Hepatocyte (in vitro differentiated cells): ENCODE results near the gene UMAD1.

Experiments used
- EZH2 ChIP-seq: fragments of 200-600 bp; sonication (generic); IDR thresholded peaks from 2 replicates; pipeline ENCODE4 v1.6.1; 2016; ENCODE audit warnings: antibody characterized with exemption, mild to moderate bottlenecking, borderline replicate concordance
- TF ChIP-seq, protein P1 (sequence below): fragments of 200-600 bp; sonication (generic); IDR thresholded peaks from 2 replicates; pipeline ENCODE4 v1.5.1; 2016; ENCODE audit warnings: antibody characterized with exemption, mild to moderate bottlenecking; ENCODE audit not compliant: poor library complexity

DNA sequence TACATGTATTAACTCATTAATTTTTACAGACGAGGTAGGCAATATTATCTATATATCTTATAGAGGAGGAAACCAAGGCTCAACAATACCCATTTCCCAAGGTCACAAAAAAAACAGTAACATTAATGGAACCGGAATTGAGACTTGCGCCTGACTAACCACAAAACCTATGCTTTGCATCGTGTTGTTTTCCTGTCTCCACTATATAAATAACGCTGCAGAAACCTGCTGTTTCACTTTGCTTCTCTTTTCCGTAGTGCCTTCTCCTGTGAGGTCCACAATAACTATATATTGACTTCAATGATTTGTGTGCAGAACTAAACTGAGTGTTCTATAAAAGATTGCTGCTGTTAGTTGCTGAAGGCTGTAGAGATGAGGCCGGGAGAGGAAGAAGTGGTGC, 175.5 kb downstream of the UMAD1 start:
- TF ChIP-seq, protein P1, sequence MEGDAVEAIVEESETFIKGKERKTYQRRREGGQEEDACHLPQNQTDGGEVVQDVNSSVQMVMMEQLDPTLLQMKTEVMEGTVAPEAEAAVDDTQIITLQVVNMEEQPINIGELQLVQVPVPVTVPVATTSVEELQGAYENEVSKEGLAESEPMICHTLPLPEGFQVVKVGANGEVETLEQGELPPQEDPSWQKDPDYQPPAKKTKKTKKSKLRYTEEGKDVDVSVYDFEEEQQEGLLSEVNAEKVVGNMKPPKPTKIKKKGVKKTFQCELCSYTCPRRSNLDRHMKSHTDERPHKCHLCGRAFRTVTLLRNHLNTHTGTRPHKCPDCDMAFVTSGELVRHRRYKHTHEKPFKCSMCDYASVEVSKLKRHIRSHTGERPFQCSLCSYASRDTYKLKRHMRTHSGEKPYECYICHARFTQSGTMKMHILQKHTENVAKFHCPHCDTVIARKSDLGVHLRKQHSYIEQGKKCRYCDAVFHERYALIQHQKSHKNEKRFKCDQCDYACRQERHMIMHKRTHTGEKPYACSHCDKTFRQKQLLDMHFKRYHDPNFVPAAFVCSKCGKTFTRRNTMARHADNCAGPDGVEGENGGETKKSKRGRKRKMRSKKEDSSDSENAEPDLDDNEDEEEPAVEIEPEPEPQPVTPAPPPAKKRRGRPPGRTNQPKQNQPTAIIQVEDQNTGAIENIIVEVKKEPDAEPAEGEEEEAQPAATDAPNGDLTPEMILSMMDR = no peak
- TF ChIP-seq EZH2 = no peak
